B cell (primary cell): ENCODE measurements around the gene COPB1. TPM values are rescaled to one million over a fixed set of nuclear protein-coding genes. Genes with fewer than 3 reads are reported as not detected.

Experiments used
- ATAC-seq: fragments of 200-7000 bp; cut with Tn5 transposase; one replicate; pipeline ENCODE4 v1.10.0; 2021; ENCODE audit warnings: low read depth, mild to moderate bottlenecking, moderate number of reproducible peaks, moderate library complexity
- CTCF ChIA-PET: fragments of 350-600 bp; sonication (Branson Sonifier 250); formaldehyde crosslinking; loops from one replicate; lab custom pipeline; 2021; ENCODE audit warnings: antibody characterized with exemption, inconsistent platforms; lab: Charles Lee
- POLR2A ChIA-PET: fragments of 350-600 bp; sonication (Branson Sonifier 250); formaldehyde crosslinking; loops from one replicate; lab custom pipeline; 2021; ENCODE audit warnings: antibody characterized with exemption; lab: Charles Lee
- DNase-seq: peaks from one replicate; pipeline ENCODE4 v3.0.0; 2013
- H2AFZ ChIP-seq: 2 replicates; pipeline ENCODE4 v1.6.1; 2012; ENCODE audit warnings: mild to moderate bottlenecking, low read depth, low read length; ENCODE audit not compliant: insufficient read depth, poor library complexity, severe bottlenecking
- H3K27ac ChIP-seq, 2 donors: 1 replicate in 1 of 2; 2 replicates in 1 of 2; pipeline ENCODE4 v1.5.1; 2012 to 2013; ENCODE audit warnings: low read length in 2 of 2, mild to moderate bottlenecking in 2 of 2, moderate library complexity in 1 of 2
- H3K27me3 ChIP-seq, 4 experiments: fragments of 200-600 bp in 1 of 4; sonication (generic) in 1 of 4; replicated peaks in 1 of 4; 1 replicate in 2 of 4; 2 replicates in 2 of 4; pipeline versions ENCODE4 v1.6.1 to v1.7.0; 2013 to 2016; ENCODE audit warnings: low read length in 3 of 4, mild to moderate bottlenecking in 2 of 4, mixed read lengths in 1 of 4, moderate library complexity in 1 of 4; ENCODE audit not compliant: insufficient read depth in 4 of 4, control insufficient read depth in 3 of 4; ENCODE audit errors: control extremely low read depth in 1 of 4
- H3K36me3 ChIP-seq, 2 experiments: replicated peaks in 1 of 2; 1 replicate in 1 of 2; 2 replicates in 1 of 2; pipeline versions ENCODE4 v1.6.1 to v1.7.1; 2013; ENCODE audit warnings: low read length in 1 of 2; ENCODE audit not compliant: insufficient read depth in 2 of 2, control insufficient read depth in 1 of 2; ENCODE audit errors: control extremely low read depth in 1 of 2, extremely low read depth in 1 of 2
- H3K4me1 ChIP-seq, 2 donors: fragments of 200-600 bp in 1 of 2; sonication (generic) in 1 of 2; 1 replicate in 1 of 2; 2 replicates in 1 of 2; pipeline versions ENCODE4 v1.5.1 to v1.6.1; 2013 to 2017; ENCODE audit warnings: low read length in 2 of 2; ENCODE audit not compliant: control insufficient read depth in 2 of 2, insufficient read depth in 2 of 2
- H3K4me2 ChIP-seq: replicated peaks from 2 replicates; pipeline ENCODE3; 2012; ENCODE audit warnings: mild to moderate bottlenecking, low read depth, low read length; ENCODE audit not compliant: poor library complexity, severe bottlenecking
- H3K4me3 ChIP-seq, 5 experiments: fragments of 200-600 bp in 1 of 5; sonication (generic) in 1 of 5; 1 replicate in 3 of 5; 2 replicates in 2 of 5; pipeline versions ENCODE4 v1.5.1 to v1.7.0; 2011 to 2016; ENCODE audit warnings: low read length in 4 of 5, mild to moderate bottlenecking in 4 of 5, low read depth in 2 of 5, control low read depth in 1 of 5, moderate library complexity in 1 of 5; ENCODE audit not compliant: insufficient read depth in 1 of 5; ENCODE audit errors: control extremely low read depth in 1 of 5, extremely low read depth in 1 of 5
- H3K79me2 ChIP-seq: fragments of 200-600 bp; sonication (generic); one replicate; pipeline ENCODE4 v1.6.0; 2016; ENCODE audit warnings: low read length; ENCODE audit not compliant: control insufficient read depth, insufficient read depth
- H3K9ac ChIP-seq: fragments of 200-600 bp; sonication (generic); 2 replicates; pipeline ENCODE4 v1.6.1; 2017; ENCODE audit warnings: mild to moderate bottlenecking, low read length, moderate library complexity
- H3K9me3 ChIP-seq, 3 donors: one replicate each; pipeline versions ENCODE4 v1.6.1 to v1.7.1; 2013; ENCODE audit warnings: low read length in 2 of 3; ENCODE audit not compliant: control insufficient read depth in 2 of 3, insufficient read depth in 1 of 3; ENCODE audit errors: control extremely low read depth in 1 of 3
- H4K20me1 ChIP-seq: 2 replicates; pipeline ENCODE4 v1.6.0; 2012; ENCODE audit warnings: mild to moderate bottlenecking, low read length; ENCODE audit not compliant: insufficient read depth, control insufficient read depth, poor library complexity, severe bottlenecking
- H3K27ac Mint-ChIP-seq: one replicate; pipeline ENCODE4 v1.8.0; 2021; ENCODE audit warnings: mixed read lengths
- H3K27me3 Mint-ChIP-seq: one replicate; pipeline ENCODE4 v1.8.0; 2021; ENCODE audit warnings: mixed read lengths
- H3K4me1 Mint-ChIP-seq: one replicate; pipeline ENCODE4 v1.8.0; 2021; ENCODE audit warnings: mixed read lengths
- H3K4me3 Mint-ChIP-seq: one replicate; pipeline ENCODE4 v1.8.0; 2021; ENCODE audit warnings: mixed read lengths
- H3K9me3 Mint-ChIP-seq: one replicate; pipeline ENCODE4 v1.8.0; 2022; ENCODE audit warnings: mixed read lengths; ENCODE audit not compliant: insufficient read depth
- EZH2 ChIP-seq: IDR thresholded peaks from 2 replicates; pipeline ENCODE4 v1.6.1; 2012; ENCODE audit warnings: borderline replicate concordance, low read depth, mild to moderate bottlenecking, moderate library complexity, low read length; ENCODE audit not compliant: insufficient read depth, poor library complexity, severe bottlenecking
- WGBS: methylation state at CpG from one replicate; pipeline ENCODE4 v1.1.5; 2013; ENCODE audit warnings: missing lambda C conversion rate; ENCODE audit not compliant: insufficient coverage; 5-methylcytosine and 5-hydroxymethylcytosine counted together
- intact Hi-C: fragments of 100-400 bp; cut with micrococcal nuclease; formaldehyde crosslinking; loops from one replicate; pipeline ENCODE4 v1.10.0; 2022
- polyA plus RNA-seq: library from polyadenylated mRNA; depleted of rRNA; stranded (reverse); fragments of >200 nt; gene quantifications from 2 replicates; pipeline ENCODE4 v1.2.3, GENCODE V29; 2012
- total RNA-seq, 2 donors: library from RNA; stranded (reverse); fragments of 120-200 nt in 1 of 2; gene quantifications; 1 replicate in 1 of 2; 2 replicates in 1 of 2; pipeline versions ENCODE4 v1.2.3 to v1.2.4, GENCODE V29; 2013 to 2022
- TF ChIP-seq, protein P1 (sequence below): fragments of 200-600 bp; IDR thresholded peaks from one replicate; pipeline ENCODE4 v1.8.0; 2022; ENCODE audit warnings: antibody characterized with exemption, mild to moderate bottlenecking

The COPB1 gene
- total and polyA plus RNA-seq, 2 donors (not counting 1 experiment from before 2014, with no cell fraction given), result 32.0 to 80.2 TPM

DNA sequence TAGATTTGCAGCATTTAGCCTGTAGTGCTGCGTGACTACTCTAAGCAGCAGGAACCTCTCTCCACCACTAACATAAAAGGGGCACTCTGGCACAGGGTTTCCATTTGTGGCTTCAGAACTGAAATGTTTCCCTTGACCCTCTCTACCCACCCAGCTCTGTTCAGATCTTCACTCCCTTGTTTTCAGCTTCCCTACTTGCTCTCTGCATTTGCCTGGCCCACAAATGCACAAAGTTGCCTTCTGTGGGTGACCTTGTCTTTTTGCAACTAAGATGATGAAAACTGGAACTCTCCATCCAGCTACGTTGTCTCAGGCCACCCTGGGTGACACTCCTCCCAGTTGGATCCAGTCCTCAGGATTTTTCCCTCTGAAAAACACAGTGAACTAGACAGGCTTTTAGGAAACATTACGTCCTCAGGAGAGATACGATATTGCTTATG lies 40.4 kb upstream of the COPB1 start:
- no peak overlapping the region for H2AFZ ChIP-seq
- H3K79me2 ChIP-seq, result no peaks in the 10 kb centered on the region
- H4K20me1 ChIP-seq, result no peaks in the 10 kb centered on the region
- WGBS, result 91% methylated on average over 4 of the region's 4 CpGs
- no peak overlapping the region for H3K4me3 ChIP-seq
- H3K4me2 ChIP-seq, result no peak overlapping the region
- H3K4me1 ChIP-seq, result no peaks in the 10 kb centered on the region
- no peak overlapping the region for H3K9ac ChIP-seq
- Mint-ChIP-seq H3K4me1 (peaks cover 12% of the 10 kb centered on the region), H3K27ac (no peak overlapping the region), H3K4me3 (no peak overlapping the region), H3K9me3 (no peaks in the 10 kb centered on the region), H3K27me3 (peaks cover 9% of the 10 kb centered on the region)
- H3K27ac ChIP-seq, result no peak overlapping the region
- TF ChIP-seq, protein P1, sequence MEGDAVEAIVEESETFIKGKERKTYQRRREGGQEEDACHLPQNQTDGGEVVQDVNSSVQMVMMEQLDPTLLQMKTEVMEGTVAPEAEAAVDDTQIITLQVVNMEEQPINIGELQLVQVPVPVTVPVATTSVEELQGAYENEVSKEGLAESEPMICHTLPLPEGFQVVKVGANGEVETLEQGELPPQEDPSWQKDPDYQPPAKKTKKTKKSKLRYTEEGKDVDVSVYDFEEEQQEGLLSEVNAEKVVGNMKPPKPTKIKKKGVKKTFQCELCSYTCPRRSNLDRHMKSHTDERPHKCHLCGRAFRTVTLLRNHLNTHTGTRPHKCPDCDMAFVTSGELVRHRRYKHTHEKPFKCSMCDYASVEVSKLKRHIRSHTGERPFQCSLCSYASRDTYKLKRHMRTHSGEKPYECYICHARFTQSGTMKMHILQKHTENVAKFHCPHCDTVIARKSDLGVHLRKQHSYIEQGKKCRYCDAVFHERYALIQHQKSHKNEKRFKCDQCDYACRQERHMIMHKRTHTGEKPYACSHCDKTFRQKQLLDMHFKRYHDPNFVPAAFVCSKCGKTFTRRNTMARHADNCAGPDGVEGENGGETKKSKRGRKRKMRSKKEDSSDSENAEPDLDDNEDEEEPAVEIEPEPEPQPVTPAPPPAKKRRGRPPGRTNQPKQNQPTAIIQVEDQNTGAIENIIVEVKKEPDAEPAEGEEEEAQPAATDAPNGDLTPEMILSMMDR, result no peak
- TF ChIP-seq EZH2, result no peak
- POLR2A ChIA-PET, result interaction anchor here (0.7 kb wide), 1 partner anchor 29 kb away, joined by 4 read pairs; no protein-coding TSS in a partner anchor
- intact Hi-C loops, result loop anchor here (5.0 kb wide), 5 partner anchors 37 to 537 kb away; no protein-coding TSS in a partner anchor
- no peaks in the 10 kb centered on the region for H3K36me3 ChIP-seq
- CTCF ChIA-PET, result interaction anchor here (1.8 to 11.1 kb wide), 3 partner anchors 29 to 367 kb away, joined by 6 to 92 read pairs (median 31); partner anchors contain the start of gene PDE3B
- H3K9me3 ChIP-seq, result no peaks in the 10 kb centered on the region
- DNase-seq (no peak), ATAC-seq (no peak)
- peaks cover 0 to 3% (median 0%) of the 10 kb centered on the region in 4 experiments for H3K27me3 ChIP-seq

DNA sequence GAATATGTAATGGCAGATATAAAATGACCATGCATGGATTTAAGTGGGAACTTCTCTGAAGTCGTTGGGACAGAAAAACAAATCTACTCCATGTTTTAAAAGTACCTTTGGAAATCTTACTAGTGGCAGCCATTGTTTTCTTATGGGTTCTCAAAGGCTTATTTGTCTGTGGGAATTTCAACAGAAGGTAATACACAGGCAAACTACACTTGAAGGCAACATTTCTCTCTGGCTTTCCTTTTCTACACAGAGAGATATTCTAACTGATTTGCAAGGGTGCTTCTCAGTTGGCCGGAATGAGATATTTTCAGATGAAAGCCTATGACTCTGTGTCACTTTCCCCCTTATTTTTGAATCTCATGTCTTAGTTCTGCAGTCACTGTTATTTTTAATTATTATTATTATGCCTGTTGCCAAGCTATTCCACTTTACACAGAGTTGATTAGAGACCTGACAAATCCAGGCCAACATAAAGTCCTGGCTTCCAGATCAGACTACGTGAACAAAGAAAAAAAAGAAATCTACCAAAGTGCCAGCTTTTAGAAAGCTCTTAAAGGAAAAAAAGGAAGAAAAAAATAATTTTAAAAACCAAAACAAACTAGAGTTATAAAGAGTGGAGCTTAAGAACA lies 39.4 kb upstream of the COPB1 start:
- POLR2A ChIA-PET, result interaction anchor here (0.6 to 0.7 kb wide), 2 partner anchors 106 to 176 kb away, joined by 3 to 8 read pairs; no protein-coding TSS in a partner anchor
- intact Hi-C loops, result loop anchor here (5.0 kb wide), 5 partner anchors 38 to 538 kb away; no protein-coding TSS in a partner anchor
- H3K9ac ChIP-seq, result no peak overlapping the region

More for the DNA sequence above, 39.4 kb upstream of the COPB1 start:
- no peaks in the 10 kb centered on the region for H3K79me2 ChIP-seq
- no peaks in the 10 kb centered on the region for H3K4me1 ChIP-seq
- TF ChIP-seq EZH2, result no peak
- TF ChIP-seq, protein P1, result no peak
- WGBS, result no CpG with 5 or more reads among the region's 3 CpGs
- Mint-ChIP-seq H3K4me3 (no peak overlapping the region), H3K27ac (no peak overlapping the region), H3K27me3 (peaks cover 9% of the 10 kb centered on the region), H3K9me3 (no peaks in the 10 kb centered on the region), H3K4me1 (peaks cover 7% of the 10 kb centered on the region)
- no peak overlapping the region for H3K4me2 ChIP-seq
- no peaks in the 10 kb centered on the region for H3K36me3 ChIP-seq
- no peaks in the 10 kb centered on the region for H4K20me1 ChIP-seq
- no peak overlapping the region for H2AFZ ChIP-seq
- H3K4me3 ChIP-seq, result no peak overlapping the region
- CTCF ChIA-PET, result interaction anchor here (0.6 to 11.1 kb wide), 5 partner anchors 30 to 536 kb away, joined by 3 to 92 read pairs (median 6); partner anchors contain the start of genes CYP2R1 and PDE3B
- DNase-seq (no peak), ATAC-seq (no peak)
- no peaks in the 10 kb centered on the region for H3K9me3 ChIP-seq
- no peak overlapping the region for H3K27ac ChIP-seq
- H3K27me3 ChIP-seq, result peaks cover 0 to 3% (median 0%) of the 10 kb centered on the region in 4 experiments
